Activated CD8-positive, alpha-beta memory T cell treated with anti-CD3 and anti-CD28 coated beads, Interleukin-2, amount 50 U/mL, for 24 hours (primary cell): Measurements from ENCODE around the gene SSBP3.
"Not testable (repeated sequence)": the region's sequence is repeated elsewhere in the genome, so short reads cannot be mapped to it uniquely, and the experiment has no call there.

Experiments used
- DNase-seq: peaks from one replicate; pipeline ENCODE4 v3.0.0-alpha.2; 2020; ENCODE audit errors: extremely low read depth

The SSBP3 gene

GRCh38 chr1:54348700-54349021 lies 57.5 kb downstream of the SSBP3 start:
- DNase-seq, result no peak

- no peak for DNase-seq
These were observed 58.1 kb downstream of the SSBP3 start for GRCh38 chr1:54347955-54348699.

GRCh38 chr1:54347261-54347954 lies 58.8 kb downstream of the SSBP3 start:
- DNase-seq, result no peak

GRCh38 chr1:54345548-54345947 lies 60.6 kb downstream of the SSBP3 start:
- not testable (repeated sequence) for DNase-seq

- no peak for DNase-seq
These were observed 61.1 kb downstream of the SSBP3 start for GRCh38 chr1:54345116-54345515.

GRCh38 chr1:54342742-54343687 lies 63.2 kb downstream of the SSBP3 start:
- DNase-seq, result no peak

GRCh38 chr1:54342288-54342687 lies 63.9 kb downstream of the SSBP3 start:
- no peak for DNase-seq

- DNase-seq, result no peak
These were observed 64.4 kb downstream of the SSBP3 start for GRCh38 chr1:54341763-54342162.

- DNase-seq, result no peak
These were observed 65.3 kb downstream of the SSBP3 start for GRCh38 chr1:54340878-54341277.

- DNase-seq, result no peak
These were observed 65.8 kb downstream of the SSBP3 start for GRCh38 chr1:54340434-54340833.

GRCh38 chr1:54339126-54339525 lies 67.1 kb downstream of the SSBP3 start:
- no peak for DNase-seq

- DNase-seq, result no peak
These were observed 67.7 kb downstream of the SSBP3 start for GRCh38 chr1:54338464-54338863.

GRCh38 chr1:54337928-54338327 lies 68.3 kb downstream of the SSBP3 start:
- DNase-seq, result no peak

- DNase-seq, result no peak
These were observed 69.2 kb downstream of the SSBP3 start for GRCh38 chr1:54337034-54337433.

GRCh38 chr1:54336116-54336515 lies 70.1 kb downstream of the SSBP3 start:
- no peak for DNase-seq

GRCh38 chr1:54335755-54336108 lies 70.5 kb downstream of the SSBP3 start:
- no peak for DNase-seq

GRCh38 chr1:54335011-54335754 lies 71.0 kb downstream of the SSBP3 start:
- DNase-seq, result no peak

GRCh38 chr1:54332781-54333585 lies 73.2 kb downstream of the SSBP3 start:
- DNase-seq, result no peak

GRCh38 chr1:54331843-54332463 lies 74.2 kb downstream of the SSBP3 start:
- DNase-seq, result no peak

- DNase-seq, result no peak
These were observed 75.0 kb downstream of the SSBP3 start for GRCh38 chr1:54331091-54331772.
